ENCODE measurements around the gene HOXD10.

The HOXD10 gene

DNA sequence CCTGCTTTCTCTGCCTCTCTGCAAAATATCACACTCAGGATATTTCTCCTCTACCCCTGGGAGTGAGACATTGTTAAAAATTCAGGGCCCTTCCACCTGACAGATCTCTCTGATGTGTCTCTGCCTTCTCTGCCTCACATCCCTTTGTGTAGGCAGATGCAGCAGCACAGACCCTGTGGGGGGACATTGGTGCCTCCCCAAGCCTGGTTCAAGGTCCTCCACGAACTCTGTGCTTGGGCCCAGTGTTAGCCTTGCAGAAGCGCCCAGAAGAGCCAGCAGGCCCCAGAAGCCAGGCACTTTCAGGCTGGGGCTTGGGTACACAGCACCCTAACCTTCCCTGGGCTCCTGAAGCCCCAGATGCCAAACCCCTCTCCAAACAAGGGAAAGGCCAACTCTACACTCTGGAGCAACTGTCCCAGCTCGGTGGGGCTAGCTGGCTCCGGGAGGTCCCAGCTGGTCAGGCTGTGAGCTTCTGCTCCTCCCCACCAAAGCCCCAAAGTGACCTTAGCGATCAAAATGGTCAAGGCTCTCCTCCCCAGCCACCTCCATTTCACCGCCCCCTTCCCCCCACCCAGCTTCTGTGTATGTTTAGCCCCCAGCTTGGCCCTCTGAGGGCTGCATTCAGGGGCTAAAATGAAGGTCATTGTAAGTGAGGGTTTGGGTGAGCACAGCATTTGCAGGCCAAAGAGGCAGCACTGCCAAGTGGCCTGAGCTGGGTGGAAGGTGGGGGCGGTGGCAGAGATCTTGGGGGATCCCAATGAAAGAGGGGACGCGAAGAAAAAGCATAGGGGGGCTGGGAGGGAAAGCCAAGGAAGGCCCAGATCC, 8.6 kb downstream of the HOXD10 start:
- H3K36me3 ChIP-seq (ENCODE audit: insufficient read depth, low read length), result no peaks in the 10 kb centered on the region
- H3K9ac ChIP-seq (ENCODE audit: low read depth, low read length), result no peak overlapping the region
- H3K4me1 ChIP-seq (ENCODE audit: control insufficient read depth, insufficient read depth, low read length), result peaks cover 9% of the 10 kb centered on the region
- H3K4me3 ChIP-seq (ENCODE audit: low read length), result no peak overlapping the region
- no peaks in the 10 kb centered on the region for H3K9me3 ChIP-seq (replicated peaks; ENCODE audit: low read length)
- peaks cover 75% of the 10 kb centered on the region for H3K27me3 ChIP-seq (ENCODE audit: control insufficient read depth, insufficient read depth, low read length)
- H3K4me2 ChIP-seq (ENCODE audit: low read length), result no peak overlapping the region

DNA sequence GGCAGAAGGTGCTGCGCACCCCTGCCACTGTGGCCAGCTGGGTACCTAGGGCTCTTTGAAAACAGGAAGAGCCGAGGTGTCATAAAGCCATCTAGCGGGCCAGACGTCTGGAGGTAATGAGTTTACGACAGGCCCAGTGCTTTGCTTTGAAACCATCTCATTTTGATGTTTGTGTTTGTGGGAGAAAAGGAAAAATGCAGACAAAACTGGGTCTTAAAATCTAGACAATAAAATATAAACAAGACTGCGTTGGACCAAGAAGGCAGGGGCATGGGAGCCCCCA, 9.1 kb downstream of the HOXD10 start:
- Histone ChIP-seq H3K9ac (ENCODE audit: low read depth, low read length) (no peak overlapping the region), H3K9me3 (replicated peaks; ENCODE audit: low read length) (no peaks in the 10 kb centered on the region), H3K4me1 (ENCODE audit: control insufficient read depth, insufficient read depth, low read length) (peaks cover 9% of the 10 kb centered on the region), H3K4me2 (ENCODE audit: low read length) (no peak overlapping the region), H3K27me3 (ENCODE audit: control insufficient read depth, insufficient read depth, low read length) (peaks cover 70% of the 10 kb centered on the region), H3K4me3 (ENCODE audit: low read length) (no peak overlapping the region), H3K36me3 (ENCODE audit: insufficient read depth, low read length) (no peaks in the 10 kb centered on the region)

DNA sequence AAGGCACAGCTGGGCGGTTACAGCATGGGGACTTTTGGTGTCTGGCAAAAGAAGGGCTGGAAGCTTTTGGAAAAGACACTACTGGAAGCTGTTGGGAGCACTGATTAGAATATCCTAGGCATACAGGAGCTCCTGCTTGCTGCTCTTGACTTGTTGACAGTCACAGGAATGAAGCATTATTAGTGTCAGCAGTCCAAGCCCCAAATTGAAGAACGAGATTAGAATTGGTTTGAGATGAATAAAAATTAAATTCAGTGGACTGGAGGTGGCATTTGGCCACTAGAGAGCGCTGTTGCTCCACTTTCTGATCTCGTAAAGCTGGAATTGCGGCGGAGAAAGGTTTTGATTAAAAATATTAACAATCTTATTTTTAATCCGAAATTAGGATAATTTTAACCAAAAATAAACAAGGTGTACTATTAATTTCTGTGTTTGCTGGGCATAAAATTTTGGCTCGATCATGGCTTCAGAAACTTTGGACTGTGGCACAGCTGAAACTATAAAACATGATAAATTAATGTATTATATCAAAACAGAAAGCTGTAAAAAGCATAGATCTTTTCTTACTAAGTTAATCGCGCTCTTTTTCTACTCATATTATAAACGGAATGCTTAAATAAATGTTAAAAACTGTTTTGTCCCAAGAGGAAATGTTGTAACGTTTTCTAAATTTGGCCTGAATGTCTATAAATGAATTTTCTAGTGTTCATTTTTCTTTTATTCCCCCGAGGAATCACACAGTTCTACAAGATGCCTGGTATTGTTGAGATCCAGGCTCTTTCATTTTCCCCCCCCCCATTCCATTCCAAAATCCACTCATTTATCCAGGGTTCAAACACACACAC, 10.6 kb downstream of the HOXD10 start:
- H3K9me3 ChIP-seq (replicated peaks; ENCODE audit: low read length), result no peaks in the 10 kb centered on the region
- peaks cover 59% of the 10 kb centered on the region for H3K27me3 ChIP-seq (ENCODE audit: control insufficient read depth, insufficient read depth, low read length)
- no peaks in the 10 kb centered on the region for H3K36me3 ChIP-seq (ENCODE audit: insufficient read depth, low read length)
- peaks cover 6% of the 10 kb centered on the region for H3K4me1 ChIP-seq (ENCODE audit: control insufficient read depth, insufficient read depth, low read length)
- peak overlapping the region; percentile 36 for H3K9ac ChIP-seq (ENCODE audit: low read depth, low read length)
- H3K4me3 ChIP-seq (ENCODE audit: low read length), result no peak overlapping the region
- H3K4me2 ChIP-seq (ENCODE audit: low read length), result peak overlapping the region; percentile 64

DNA sequence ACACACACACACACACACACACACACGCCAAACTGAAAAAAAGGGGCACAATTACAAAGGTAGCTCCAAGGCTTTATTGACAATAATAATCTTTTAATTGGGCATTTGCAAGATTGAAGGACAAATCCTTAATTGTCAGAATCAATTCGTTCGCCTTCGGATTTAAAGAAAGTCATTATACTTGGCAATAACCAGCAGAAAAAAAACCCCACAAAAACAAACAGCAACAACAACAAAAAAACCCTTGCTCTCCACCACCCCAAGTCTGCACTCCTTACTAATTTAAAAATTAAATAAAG, 11.1 kb downstream of the HOXD10 start:
- no peaks in the 10 kb centered on the region for H3K9me3 ChIP-seq (replicated peaks; ENCODE audit: low read length)

DNA sequence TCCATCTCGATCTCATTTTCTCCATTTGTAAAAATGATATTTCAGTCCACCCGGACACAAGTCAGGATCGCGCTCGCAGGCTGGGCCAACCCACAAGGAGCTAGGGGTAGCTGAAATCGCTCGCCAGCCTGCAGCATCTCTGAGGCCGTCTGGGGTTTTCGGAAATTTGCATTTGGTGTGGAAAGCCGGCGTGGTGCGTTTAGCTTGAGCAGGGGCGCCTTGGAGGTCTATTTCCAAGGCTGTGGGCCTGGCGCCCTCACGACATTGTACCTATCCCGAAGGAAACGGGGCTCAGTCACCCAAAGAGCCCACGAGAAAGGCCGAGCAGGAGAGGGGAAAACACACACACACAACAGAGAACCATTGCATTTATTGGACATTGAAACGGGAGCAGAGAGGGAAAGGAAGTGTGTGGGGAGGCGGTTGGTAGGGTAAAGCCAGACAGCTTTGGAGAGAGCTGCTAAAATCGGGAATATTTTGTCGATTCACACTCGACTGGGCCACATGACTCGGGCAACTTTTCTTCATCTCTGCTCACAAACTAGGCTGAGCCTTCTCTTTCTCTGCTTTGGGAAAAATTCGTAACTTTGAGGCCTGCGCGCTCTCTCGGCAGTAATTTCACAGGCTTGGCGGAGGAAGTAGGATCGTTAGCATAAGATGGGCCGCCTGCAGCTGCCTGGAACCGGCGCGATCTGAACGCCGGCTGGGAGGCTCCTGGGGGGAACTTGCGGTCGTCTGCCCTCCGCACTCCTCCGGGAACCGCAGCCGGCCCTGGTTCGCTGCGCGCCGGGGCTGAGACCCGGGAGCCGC, 11.8 kb downstream of the HOXD10 start:
- H3K4me3 ChIP-seq (ENCODE audit: low read length), result peak overlapping the region; percentile 65
- H3K36me3 ChIP-seq (ENCODE audit: insufficient read depth, low read length), result no peaks in the 10 kb centered on the region
- peaks cover 46% of the 10 kb centered on the region for H3K27me3 ChIP-seq (ENCODE audit: control insufficient read depth, insufficient read depth, low read length)
- peak overlapping the region; percentile 44 for H3K9ac ChIP-seq (ENCODE audit: low read depth, low read length)
- no peaks in the 10 kb centered on the region for H3K4me1 ChIP-seq (ENCODE audit: control insufficient read depth, insufficient read depth, low read length)
- no peaks in the 10 kb centered on the region for H3K9me3 ChIP-seq (replicated peaks; ENCODE audit: low read length)
- peak overlapping the region; percentile 78 for H3K4me2 ChIP-seq (ENCODE audit: low read length)

More for the DNA sequence above, 11.1 kb downstream of the HOXD10 start:
- peaks cover 2% of the 10 kb centered on the region for H3K4me1 ChIP-seq (ENCODE audit: control insufficient read depth, insufficient read depth, low read length)
- no peaks in the 10 kb centered on the region for H3K36me3 ChIP-seq (ENCODE audit: insufficient read depth, low read length)
- no peak overlapping the region for H3K4me3 ChIP-seq (ENCODE audit: low read length)
- H3K4me2 ChIP-seq (ENCODE audit: low read length), result no peak overlapping the region
- H3K9ac ChIP-seq (ENCODE audit: low read depth, low read length), result no peak overlapping the region
- peaks cover 53% of the 10 kb centered on the region for H3K27me3 ChIP-seq (ENCODE audit: control insufficient read depth, insufficient read depth, low read length)

DNA sequence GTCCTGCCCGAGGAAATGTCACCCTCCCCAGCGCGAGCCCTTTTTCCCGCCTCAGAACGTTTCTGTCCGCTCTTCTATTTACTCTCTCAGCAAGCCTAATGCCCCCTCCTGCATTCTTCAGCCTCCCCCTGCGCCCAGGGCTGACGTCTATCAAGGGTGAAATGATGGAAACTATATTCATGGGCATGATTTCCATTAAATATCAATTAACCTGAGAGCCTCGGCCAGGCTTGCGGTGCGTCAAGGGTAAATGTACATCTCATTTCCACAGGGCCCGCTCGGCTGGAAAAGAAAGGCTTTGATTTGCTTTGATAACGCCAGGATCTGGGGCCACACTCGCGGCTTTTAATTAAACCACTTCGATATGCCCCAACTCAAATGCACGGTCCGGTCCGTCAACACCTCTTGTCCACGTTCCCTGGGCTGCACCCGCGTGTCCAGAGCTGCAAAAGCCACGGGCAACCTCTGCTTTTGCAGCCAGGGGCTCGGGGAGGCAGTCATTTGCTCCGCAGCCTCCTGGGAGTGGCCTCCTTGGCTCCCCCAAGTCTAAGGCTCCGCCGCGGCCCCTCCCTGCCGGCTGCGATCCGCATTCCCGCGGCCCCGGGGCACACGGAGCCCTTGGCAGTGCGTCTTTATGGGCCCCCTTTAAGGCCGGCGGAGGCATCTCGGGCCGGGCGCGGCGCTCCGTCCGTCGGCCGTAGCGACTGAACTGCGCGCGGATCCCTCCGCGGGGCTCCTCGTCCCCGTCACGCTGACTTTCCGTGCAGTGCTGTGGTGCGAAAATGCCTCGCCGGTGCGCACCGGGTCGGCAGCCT, 12.6 kb downstream of the HOXD10 start, which contains the start of gene HOXD8:
Gene HOXD8 (plus strand): TSS at position 724 of the 815 bp plus-strand sequence. CDS start 662 bp downstream, outside the sequence.
- Histone ChIP-seq H3K36me3 (ENCODE audit: insufficient read depth, low read length) (no peaks in the 10 kb centered on the region), H3K4me2 (ENCODE audit: low read length) (peak within 1 kb of the TSS; percentile 78), H3K4me3 (ENCODE audit: low read length) (peak within 1 kb of the TSS; percentile 65), H3K9me3 (replicated peaks; ENCODE audit: low read length) (no peaks in the 10 kb centered on the region), H3K9ac (ENCODE audit: low read depth, low read length) (peak within 1 kb of the TSS; percentile 47), H3K4me1 (ENCODE audit: control insufficient read depth, insufficient read depth, low read length) (no peaks in the 10 kb centered on the region), H3K27me3 (ENCODE audit: control insufficient read depth, insufficient read depth, low read length) (peaks cover 38% of the 10 kb centered on the region)

DNA sequence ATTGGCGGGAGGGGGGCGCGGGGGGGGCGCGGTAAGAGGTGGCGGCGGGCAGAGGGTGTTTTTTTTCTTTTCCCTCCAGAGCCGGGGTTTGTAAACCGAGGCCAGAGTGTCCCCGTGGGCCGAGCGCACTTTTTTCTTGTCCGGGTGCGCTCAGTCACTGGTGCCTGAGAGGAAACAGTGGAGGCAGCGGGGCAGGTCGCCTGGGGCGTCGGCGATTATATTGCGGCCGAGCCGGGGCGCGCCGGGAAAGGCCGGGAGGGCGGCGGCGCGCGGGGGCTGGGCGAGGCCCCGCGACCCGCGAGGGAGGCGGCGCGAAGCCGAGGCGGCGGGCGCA, 13.2 kb downstream of the HOXD10 start:
- H3K4me1 ChIP-seq (ENCODE audit: control insufficient read depth, insufficient read depth, low read length), result no peaks in the 10 kb centered on the region
- H3K36me3 ChIP-seq (ENCODE audit: insufficient read depth, low read length), result no peaks in the 10 kb centered on the region
- H3K9ac ChIP-seq (ENCODE audit: low read depth, low read length), result peak overlapping the region; percentile 47
- H3K27me3 ChIP-seq (ENCODE audit: control insufficient read depth, insufficient read depth, low read length), result peaks cover 32% of the 10 kb centered on the region
- no peaks in the 10 kb centered on the region for H3K9me3 ChIP-seq (replicated peaks; ENCODE audit: low read length)
- peak overlapping the region; percentile 65 for H3K4me3 ChIP-seq (ENCODE audit: low read length)
- H3K4me2 ChIP-seq (ENCODE audit: low read length), result peak overlapping the region; percentile 78

DNA sequence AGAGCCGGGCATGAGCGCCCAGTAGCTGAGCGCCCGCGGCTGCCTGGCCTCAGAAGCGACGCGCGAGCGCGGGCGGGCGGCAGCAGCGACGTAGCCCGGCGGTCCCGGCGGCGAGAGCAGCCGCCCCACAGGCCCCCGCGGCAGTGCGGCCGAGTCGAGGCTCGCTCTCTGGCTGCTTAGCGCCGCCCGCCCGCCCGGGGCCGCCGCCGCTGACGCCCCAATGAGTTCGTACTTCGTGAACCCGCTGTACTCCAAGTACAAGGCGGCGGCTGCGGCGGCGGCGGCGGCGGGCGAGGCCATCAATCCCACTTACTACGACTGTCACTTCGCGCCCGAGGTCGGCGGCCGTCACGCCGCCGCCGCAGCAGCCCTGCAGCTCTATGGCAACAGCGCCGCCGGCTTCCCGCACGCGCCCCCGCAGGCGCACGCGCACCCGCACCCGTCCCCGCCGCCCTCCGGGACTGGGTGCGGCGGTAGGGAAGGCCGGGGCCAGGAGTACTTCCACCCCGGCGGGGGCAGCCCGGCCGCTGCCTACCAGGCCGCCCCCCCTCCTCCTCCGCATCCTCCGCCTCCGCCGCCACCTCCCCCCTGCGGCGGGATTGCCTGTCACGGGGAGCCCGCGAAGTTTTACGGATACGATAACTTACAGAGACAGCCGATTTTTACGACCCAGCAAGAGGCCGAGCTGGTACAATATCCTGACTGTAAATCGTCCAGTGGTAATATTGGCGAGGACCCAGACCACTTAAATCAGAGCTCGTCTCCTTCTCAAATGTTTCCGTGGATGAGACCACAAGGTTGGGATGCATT, 13.8 kb downstream of the HOXD10 start:
- no peaks in the 10 kb centered on the region for H3K9me3 ChIP-seq (replicated peaks; ENCODE audit: low read length)
- peak overlapping the region; percentile 78 for H3K4me2 ChIP-seq (ENCODE audit: low read length)
- H3K4me1 ChIP-seq (ENCODE audit: control insufficient read depth, insufficient read depth, low read length), result no peaks in the 10 kb centered on the region
- H3K36me3 ChIP-seq (ENCODE audit: insufficient read depth, low read length), result no peaks in the 10 kb centered on the region
- H3K27me3 ChIP-seq (ENCODE audit: control insufficient read depth, insufficient read depth, low read length), result peaks cover 27% of the 10 kb centered on the region
- peak overlapping the region; percentile 47 for H3K9ac ChIP-seq (ENCODE audit: low read depth, low read length)
- H3K4me3 ChIP-seq (ENCODE audit: low read length), result peak overlapping the region; percentile 65

DNA sequence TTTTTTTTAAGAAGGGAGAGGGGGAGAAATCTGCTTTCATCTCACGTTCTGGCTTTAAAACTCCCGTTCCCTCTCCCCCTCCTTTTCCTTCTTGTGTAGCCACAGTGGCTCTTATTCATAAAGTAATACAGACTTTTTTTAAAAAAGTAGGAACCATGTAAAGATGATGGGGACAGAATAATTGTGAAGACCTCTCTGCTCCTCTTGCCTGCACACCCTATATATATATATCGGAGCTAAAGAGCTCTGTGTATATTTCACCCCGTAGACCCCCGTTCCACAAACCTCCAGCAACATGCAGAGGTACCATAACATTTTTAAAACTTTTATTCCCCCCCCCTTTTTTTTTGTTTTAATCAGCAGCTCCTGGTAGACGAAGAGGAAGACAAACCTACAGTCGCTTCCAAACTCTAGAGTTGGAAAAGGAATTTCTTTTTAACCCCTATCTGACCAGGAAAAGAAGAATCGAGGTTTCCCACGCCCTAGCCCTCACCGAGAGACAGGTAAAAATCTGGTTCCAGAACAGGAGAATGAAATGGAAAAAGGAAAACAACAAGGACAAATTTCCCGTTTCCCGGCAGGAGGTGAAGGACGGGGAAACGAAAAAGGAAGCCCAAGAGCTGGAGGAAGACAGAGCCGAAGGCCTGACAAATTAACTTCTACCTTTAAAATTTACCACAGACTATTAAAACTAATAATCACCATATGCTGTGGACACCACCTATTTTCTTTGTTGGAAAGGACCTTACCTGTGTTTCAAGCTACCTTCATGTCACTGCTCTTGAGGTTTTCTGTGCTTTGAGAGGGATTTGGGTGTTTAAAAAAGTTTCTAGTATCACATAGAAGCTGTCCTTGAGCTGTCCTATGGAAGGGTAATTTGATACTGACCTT, 14.6 kb downstream of the HOXD10 start:
- H3K4me2 ChIP-seq (ENCODE audit: low read length), result peak overlapping the region; percentile 78
- H3K4me3 ChIP-seq (ENCODE audit: low read length), result peak overlapping the region; percentile 65
- H3K9me3 ChIP-seq (replicated peaks; ENCODE audit: low read length), result no peaks in the 10 kb centered on the region
- H3K4me1 ChIP-seq (ENCODE audit: control insufficient read depth, insufficient read depth, low read length), result peaks cover 3% of the 10 kb centered on the region
- H3K27me3 ChIP-seq (ENCODE audit: control insufficient read depth, insufficient read depth, low read length), result peaks cover 19% of the 10 kb centered on the region
- peak overlapping the region; percentile 47 for H3K9ac ChIP-seq (ENCODE audit: low read depth, low read length)
- no peaks in the 10 kb centered on the region for H3K36me3 ChIP-seq (ENCODE audit: insufficient read depth, low read length)

DNA sequence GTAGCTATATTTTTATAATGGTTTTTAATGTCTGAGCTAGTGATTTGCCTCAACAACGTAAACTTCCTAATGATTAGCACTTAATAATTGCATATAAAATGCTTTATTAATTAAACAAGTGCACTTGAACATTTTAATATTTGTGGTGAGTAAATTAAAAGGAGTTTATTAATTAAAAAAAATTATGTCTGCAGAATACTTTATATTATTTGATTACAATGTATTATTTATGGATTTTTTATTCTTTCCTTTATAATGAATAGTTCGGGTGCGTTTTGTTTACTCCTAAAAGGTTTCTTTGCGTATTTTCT, 15.2 kb downstream of the HOXD10 start:
- Histone ChIP-seq H3K27me3 (ENCODE audit: control insufficient read depth, insufficient read depth, low read length) (peaks cover 14% of the 10 kb centered on the region), H3K36me3 (ENCODE audit: insufficient read depth, low read length) (no peaks in the 10 kb centered on the region), H3K4me3 (ENCODE audit: low read length) (peak overlapping the region; percentile 65), H3K9me3 (replicated peaks; ENCODE audit: low read length) (no peaks in the 10 kb centered on the region), H3K4me2 (ENCODE audit: low read length) (peak overlapping the region; percentile 78), H3K9ac (ENCODE audit: low read depth, low read length) (peak overlapping the region; percentile 65), H3K4me1 (ENCODE audit: control insufficient read depth, insufficient read depth, low read length) (peaks cover 3% of the 10 kb centered on the region)

Measured in skeletal muscle satellite cell (primary cell).